ENCODE measurements around the gene PPP3CA. TPM values are rescaled to one million over a fixed set of nuclear protein-coding genes. Genes with fewer than 3 reads are reported as not detected.

PPP3CA gene
- total RNA-seq, 1 donor from 2014 or later: 29.9 TPM

DNA sequence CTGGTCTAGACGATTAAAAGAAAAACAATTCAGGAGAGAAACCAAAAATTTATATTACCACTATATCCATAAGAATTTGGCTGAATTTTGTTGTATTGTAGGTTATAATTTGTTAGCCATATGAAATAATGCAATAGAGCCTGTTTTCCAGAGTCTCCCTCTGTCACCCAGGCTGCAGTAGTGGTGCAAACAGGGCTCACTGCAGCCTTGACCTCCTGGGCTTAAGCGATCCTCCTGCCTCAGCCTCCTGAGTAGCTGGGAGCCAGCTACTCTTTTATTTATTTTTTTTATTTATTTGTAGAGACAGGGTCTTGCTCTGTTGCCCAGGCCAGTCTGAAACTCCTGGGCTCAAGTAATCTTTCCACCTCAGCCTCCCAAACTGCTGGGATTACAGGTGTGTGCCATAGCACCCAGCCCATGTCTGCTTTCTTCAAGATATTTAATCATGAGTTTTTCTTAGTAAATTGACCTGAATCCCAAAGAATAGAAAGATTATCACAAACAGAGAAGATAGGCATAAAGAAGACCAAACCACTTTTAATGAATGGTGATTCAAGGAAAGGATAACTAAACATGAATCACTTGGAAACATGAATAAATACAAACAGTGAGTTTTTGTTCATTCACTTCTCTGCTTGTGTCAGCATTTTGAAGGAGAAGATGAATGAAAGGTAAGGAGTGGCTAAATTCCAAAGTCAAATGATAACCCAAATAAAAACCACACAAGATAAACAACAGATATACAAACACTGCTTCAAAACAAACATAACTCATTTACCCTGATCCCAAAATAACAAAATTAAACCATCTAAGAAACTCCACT, 82.1 kb downstream of the PPP3CA start:
- Mint-ChIP-seq H3K9me3 (ENCODE audit: unreplicated experiment) (no peaks in the 10 kb centered on the region), H3K4me1 (ENCODE audit: low read depth, unreplicated experiment) (peaks cover 13% of the 10 kb centered on the region), H3K27me3 (ENCODE audit: unreplicated experiment) (no peaks in the 10 kb centered on the region), H3K4me3 (ENCODE audit: unreplicated experiment) (no peak overlapping the region), H3K36me3 (ENCODE audit: unreplicated experiment) (no peaks in the 10 kb centered on the region), H3K27ac (ENCODE audit: unreplicated experiment) (no peak overlapping the region)
- TF ChIP-seq, protein P1, sequence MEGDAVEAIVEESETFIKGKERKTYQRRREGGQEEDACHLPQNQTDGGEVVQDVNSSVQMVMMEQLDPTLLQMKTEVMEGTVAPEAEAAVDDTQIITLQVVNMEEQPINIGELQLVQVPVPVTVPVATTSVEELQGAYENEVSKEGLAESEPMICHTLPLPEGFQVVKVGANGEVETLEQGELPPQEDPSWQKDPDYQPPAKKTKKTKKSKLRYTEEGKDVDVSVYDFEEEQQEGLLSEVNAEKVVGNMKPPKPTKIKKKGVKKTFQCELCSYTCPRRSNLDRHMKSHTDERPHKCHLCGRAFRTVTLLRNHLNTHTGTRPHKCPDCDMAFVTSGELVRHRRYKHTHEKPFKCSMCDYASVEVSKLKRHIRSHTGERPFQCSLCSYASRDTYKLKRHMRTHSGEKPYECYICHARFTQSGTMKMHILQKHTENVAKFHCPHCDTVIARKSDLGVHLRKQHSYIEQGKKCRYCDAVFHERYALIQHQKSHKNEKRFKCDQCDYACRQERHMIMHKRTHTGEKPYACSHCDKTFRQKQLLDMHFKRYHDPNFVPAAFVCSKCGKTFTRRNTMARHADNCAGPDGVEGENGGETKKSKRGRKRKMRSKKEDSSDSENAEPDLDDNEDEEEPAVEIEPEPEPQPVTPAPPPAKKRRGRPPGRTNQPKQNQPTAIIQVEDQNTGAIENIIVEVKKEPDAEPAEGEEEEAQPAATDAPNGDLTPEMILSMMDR (IDR thresholded peaks at IDR 0.05; ENCODE audit: partially characterized antibody, unreplicated experiment): no peak
- DNase-seq: no peak

DNA sequence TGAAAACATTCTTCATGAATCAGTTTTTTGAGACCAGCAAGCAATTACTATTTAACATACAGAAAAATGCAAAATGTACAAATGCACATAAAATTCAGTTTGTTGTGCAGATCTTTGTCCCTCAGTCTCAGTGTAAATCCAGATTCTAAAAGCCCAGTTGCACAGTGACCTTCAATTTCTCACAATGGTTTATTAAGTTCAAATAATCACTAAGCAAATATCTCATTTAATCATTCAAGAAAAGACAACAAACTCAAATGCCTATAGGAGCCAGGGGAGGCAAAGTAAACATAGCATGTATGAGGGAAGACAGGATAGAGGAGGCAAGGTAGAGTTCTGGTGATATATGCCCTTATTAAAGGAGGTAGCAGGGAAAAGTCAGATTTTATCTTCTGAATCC, 82.8 kb downstream of the PPP3CA start:
- H3K27ac Mint-ChIP-seq (ENCODE audit: unreplicated experiment): no peak overlapping the region
- no peaks in the 10 kb centered on the region for H3K9me3 Mint-ChIP-seq (ENCODE audit: unreplicated experiment)
- no peak overlapping the region for H3K4me3 Mint-ChIP-seq (ENCODE audit: unreplicated experiment)
- peaks cover 13% of the 10 kb centered on the region for H3K4me1 Mint-ChIP-seq (ENCODE audit: low read depth, unreplicated experiment)
- DNase-seq: no peak
- H3K27me3 Mint-ChIP-seq (ENCODE audit: unreplicated experiment): no peaks in the 10 kb centered on the region
- TF ChIP-seq, protein P1 (IDR thresholded peaks at IDR 0.05; ENCODE audit: partially characterized antibody, unreplicated experiment): no peak
- no peaks in the 10 kb centered on the region for H3K36me3 Mint-ChIP-seq (ENCODE audit: unreplicated experiment)

DNA sequence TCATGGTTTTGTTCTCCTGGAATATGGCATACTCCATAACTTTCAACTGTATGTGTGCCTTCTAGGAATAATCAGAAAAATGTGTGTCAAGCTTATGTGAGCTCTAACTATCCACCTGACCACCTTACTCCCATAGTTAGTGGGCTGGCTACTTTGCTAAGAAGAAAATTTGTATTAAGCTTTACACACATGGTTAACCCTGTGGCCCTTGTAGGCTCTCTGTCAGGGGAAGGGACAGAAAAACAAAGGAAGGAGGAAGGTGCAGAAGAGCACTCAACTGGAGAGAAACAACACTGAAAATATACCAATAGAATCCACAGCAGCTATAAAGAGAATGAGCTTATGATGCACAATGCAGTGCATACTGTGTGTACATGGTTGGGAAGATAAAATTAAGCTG, 84.6 kb downstream of the PPP3CA start:
- no peak for DNase-seq
- TF ChIP-seq, protein P1 (IDR thresholded peaks at IDR 0.05; ENCODE audit: partially characterized antibody, unreplicated experiment): no peak
- Mint-ChIP-seq H3K4me1 (ENCODE audit: low read depth, unreplicated experiment) (peaks cover 16% of the 10 kb centered on the region), H3K9me3 (ENCODE audit: unreplicated experiment) (no peaks in the 10 kb centered on the region), H3K27me3 (ENCODE audit: unreplicated experiment) (no peaks in the 10 kb centered on the region), H3K4me3 (ENCODE audit: unreplicated experiment) (no peak overlapping the region), H3K36me3 (ENCODE audit: unreplicated experiment) (no peaks in the 10 kb centered on the region), H3K27ac (ENCODE audit: unreplicated experiment) (peak overlapping the region; percentile 49)

DNA sequence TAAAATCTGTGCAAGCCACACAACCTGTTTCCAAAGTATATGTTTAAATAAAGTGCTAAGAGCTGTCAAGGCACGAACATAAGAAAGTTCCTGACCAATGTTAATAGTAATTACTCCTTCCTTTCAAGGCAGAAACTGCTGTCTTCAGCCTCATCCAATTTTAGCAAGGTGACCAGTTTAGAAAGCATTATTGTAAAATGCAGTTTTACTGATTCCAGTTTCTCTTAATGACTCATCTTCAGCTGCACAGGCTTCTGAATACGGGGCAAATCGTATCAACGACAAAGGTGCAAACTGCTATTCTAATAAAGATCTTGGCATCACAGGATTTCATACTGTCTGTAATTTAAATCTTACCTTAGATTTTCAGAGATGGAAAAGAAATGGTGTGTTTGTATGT, 87.5 kb downstream of the PPP3CA start:
- Mint-ChIP-seq H3K4me1 (ENCODE audit: low read depth, unreplicated experiment) (peaks cover 20% of the 10 kb centered on the region), H3K9me3 (ENCODE audit: unreplicated experiment) (no peaks in the 10 kb centered on the region), H3K27me3 (ENCODE audit: unreplicated experiment) (no peaks in the 10 kb centered on the region), H3K4me3 (ENCODE audit: unreplicated experiment) (no peak overlapping the region), H3K36me3 (ENCODE audit: unreplicated experiment) (no peaks in the 10 kb centered on the region), H3K27ac (ENCODE audit: unreplicated experiment) (no peak overlapping the region)
- DNase-seq: no peak
- TF ChIP-seq, protein P1 (IDR thresholded peaks at IDR 0.05; ENCODE audit: partially characterized antibody, unreplicated experiment): no peak

DNA sequence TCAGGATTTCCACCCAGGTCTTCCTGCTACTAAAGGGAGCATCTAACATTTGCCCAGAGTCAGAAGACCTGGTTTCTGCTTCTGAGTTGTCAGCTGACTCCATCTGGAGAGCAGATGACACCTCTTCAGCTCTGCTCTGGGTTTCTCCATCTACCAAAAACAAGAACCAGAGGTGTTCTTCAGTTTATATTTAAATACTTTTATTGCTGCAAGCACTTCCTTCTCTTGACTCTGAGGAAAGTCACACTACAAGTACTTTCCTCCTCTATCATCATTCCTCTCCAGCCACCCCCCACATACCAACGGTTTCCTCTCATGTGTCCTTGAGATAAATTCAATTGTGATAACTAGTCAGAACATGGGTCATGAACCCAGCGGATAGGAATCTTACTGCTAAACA, 88.4 kb downstream of the PPP3CA start:
- TF ChIP-seq, protein P1 (IDR thresholded peaks at IDR 0.05; ENCODE audit: partially characterized antibody, unreplicated experiment): no peak
- H3K27ac Mint-ChIP-seq (ENCODE audit: unreplicated experiment): no peak overlapping the region
- DNase-seq: no peak
- no peaks in the 10 kb centered on the region for H3K36me3 Mint-ChIP-seq (ENCODE audit: unreplicated experiment)
- H3K9me3 Mint-ChIP-seq (ENCODE audit: unreplicated experiment): no peaks in the 10 kb centered on the region
- no peak overlapping the region for H3K4me3 Mint-ChIP-seq (ENCODE audit: unreplicated experiment)
- H3K4me1 Mint-ChIP-seq (ENCODE audit: low read depth, unreplicated experiment): peaks cover 18% of the 10 kb centered on the region
- H3K27me3 Mint-ChIP-seq (ENCODE audit: unreplicated experiment): no peaks in the 10 kb centered on the region

Measured in glutamatergic neuron (in vitro differentiated cells).